ENCODE results near the gene ITGA3.

Gene ITGA3

GRCh38 chr17:50079334-50080095 is 23.6 kb downstream of the ITGA3 start:
- ChIA-PET CTCF (interaction anchor here (0.7 to 10.8 kb wide), 9 partner anchors 8 to 218 kb away, joined by 3 to 93 read pairs (median 13); partner anchors contain the start of genes ITGA3 and PDK2), POLR2A (no interaction called here)
- TF ChIP-seq CTCF (IDR thresholded peaks at IDR 0.05; ENCODE audit: insufficient read depth, low read length, missing control alignments): peak; percentile 78
- DNase-seq (ENCODE audit: low read depth, low spot score): no peak
- H3K4me3 ChIP-seq (ENCODE audit: low read depth, low read length): no peak overlapping the region

GRCh38 chr17:50080096-50080480 is 24.2 kb downstream of the ITGA3 start:
- ChIA-PET POLR2A (no interaction called here), CTCF (interaction anchor here (0.7 to 10.8 kb wide), 6 partner anchors 10 to 83 kb away, joined by 3 to 93 read pairs (median 12); partner anchors contain the start of genes ITGA3 and PDK2)
- TF ChIP-seq CTCF (IDR thresholded peaks at IDR 0.05; ENCODE audit: insufficient read depth, low read length, missing control alignments): no peak
- no peak for DNase-seq (ENCODE audit: low read depth, low spot score)
- no peak overlapping the region for H3K4me3 ChIP-seq (ENCODE audit: low read depth, low read length)

GRCh38 chr17:50080827-50081226 is 24.9 kb downstream of the ITGA3 start:
- POLR2A ChIA-PET: no interaction called here
- H3K4me3 ChIP-seq (ENCODE audit: low read depth, low read length): no peak overlapping the region
- TF ChIP-seq CTCF (IDR thresholded peaks at IDR 0.05; ENCODE audit: insufficient read depth, low read length, missing control alignments): no peak
- no peak for DNase-seq (ENCODE audit: low read depth, low spot score)
- CTCF ChIA-PET: interaction anchor here (0.8 to 10.8 kb wide), 8 partner anchors 9 to 84 kb away, joined by 3 to 93 read pairs (median 6); partner anchors contain the start of genes ITGA3 and PDK2

- ChIA-PET POLR2A (interaction anchor here (1.1 kb wide), 1 partner anchor 8 kb away, joined by 3 read pairs; no protein-coding TSS in a partner anchor), CTCF (interaction anchor here (1.2 to 10.8 kb wide), 8 partner anchors 8 to 85 kb away, joined by 3 to 93 read pairs (median 8); partner anchors contain the start of gene PDK2)
- DNase-seq (ENCODE audit: low read depth, low spot score): no peak
- TF ChIP-seq CTCF (IDR thresholded peaks at IDR 0.05; ENCODE audit: insufficient read depth, low read length, missing control alignments): no peak
- H3K4me3 ChIP-seq (ENCODE audit: low read depth, low read length): no peak overlapping the region
These were observed 25.8 kb downstream of the ITGA3 start for GRCh38 chr17:50081757-50082156.

- no peak for DNase-seq (ENCODE audit: low read depth, low spot score)
- peak; percentile 97 for TF ChIP-seq CTCF (IDR thresholded peaks at IDR 0.05; ENCODE audit: insufficient read depth, low read length, missing control alignments)
- CTCF ChIA-PET: interaction anchor here (0.8 to 3.2 kb wide), 38 partner anchors 10 to 275 kb away, joined by 3 to 188 read pairs (median 5); partner anchors contain the start of genes ITGA3 and PPP1R9B
- H3K4me3 ChIP-seq (ENCODE audit: low read depth, low read length): no peak overlapping the region
- POLR2A ChIA-PET: interaction anchor here (0.5 to 1.0 kb wide), 5 partner anchors 40 to 244 kb away, joined by 3 to 5 read pairs (median 3); no protein-coding TSS in a partner anchor
These were observed 31.5 kb downstream of the ITGA3 start for GRCh38 chr17:50087246-50087911.
